Brain pericyte (primary cell): ENCODE measurements around the gene C19orf12.
A peak's percentile ranks its signal among the peaks of the same experiment; 100 is the strongest.

Source experiments
- DNase-seq: peaks from one replicate; pipeline ENCODE4 v3.0.0-alpha.2; 2012; ENCODE audit warnings: low read depth, low spot score

C19orf12 gene

GRCh38 chr19:29697523-29698261 lies 17.4 kb downstream of the C19orf12 start:
- no peak for DNase-seq

GRCh38 chr19:29696565-29696846 lies 18.6 kb downstream of the C19orf12 start:
- no peak for DNase-seq

- no peak for DNase-seq
Observed at GRCh38 chr19:29695765-29696564, 19.1 kb downstream of the C19orf12 start.

DNA sequence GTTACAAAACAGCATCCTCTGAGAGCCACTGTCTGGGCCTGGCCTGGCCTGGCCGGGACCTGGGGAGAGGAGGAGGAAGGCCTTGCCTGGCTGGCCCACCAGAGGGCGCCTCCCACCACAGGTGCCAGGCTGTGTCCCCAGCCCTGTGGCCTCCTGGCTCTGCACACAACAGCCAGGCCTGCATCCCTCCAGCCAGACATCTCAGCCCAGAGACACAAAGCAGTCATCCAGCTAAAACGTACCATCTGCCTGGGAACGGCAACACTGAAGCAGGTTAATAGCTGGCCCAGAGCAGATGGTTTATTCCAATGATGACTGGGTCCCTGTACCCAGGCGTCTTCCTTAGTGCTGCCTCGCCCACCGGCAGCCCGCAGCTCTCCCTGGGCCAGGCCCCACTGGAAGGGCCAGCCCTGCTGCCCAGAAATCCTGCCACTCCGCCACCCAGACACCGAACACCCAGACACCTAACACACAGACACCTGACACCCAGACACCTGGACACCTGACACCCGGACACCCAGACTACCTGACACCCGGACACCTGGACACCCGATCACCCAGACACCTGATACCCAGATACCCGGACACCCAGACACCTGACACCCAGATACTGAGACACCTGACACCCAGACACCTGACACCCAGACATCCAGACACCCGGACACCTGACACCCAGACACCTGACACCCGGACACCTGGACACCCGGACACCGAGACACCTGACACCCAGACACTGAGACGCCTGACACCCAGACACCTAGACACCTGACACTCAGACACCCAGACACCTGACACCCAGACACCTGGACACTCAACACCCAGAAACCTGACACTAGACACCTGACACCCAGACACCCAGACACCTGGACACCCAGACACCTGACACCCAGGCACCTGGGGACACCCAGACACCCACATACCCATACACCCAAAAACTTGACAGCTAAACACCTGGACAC lies 20.1 kb downstream of the C19orf12 start:
- DNase-seq, result no peak

GRCh38 chr19:29694161-29694560 lies 20.9 kb downstream of the C19orf12 start:
- DNase-seq, result no peak

DNA sequence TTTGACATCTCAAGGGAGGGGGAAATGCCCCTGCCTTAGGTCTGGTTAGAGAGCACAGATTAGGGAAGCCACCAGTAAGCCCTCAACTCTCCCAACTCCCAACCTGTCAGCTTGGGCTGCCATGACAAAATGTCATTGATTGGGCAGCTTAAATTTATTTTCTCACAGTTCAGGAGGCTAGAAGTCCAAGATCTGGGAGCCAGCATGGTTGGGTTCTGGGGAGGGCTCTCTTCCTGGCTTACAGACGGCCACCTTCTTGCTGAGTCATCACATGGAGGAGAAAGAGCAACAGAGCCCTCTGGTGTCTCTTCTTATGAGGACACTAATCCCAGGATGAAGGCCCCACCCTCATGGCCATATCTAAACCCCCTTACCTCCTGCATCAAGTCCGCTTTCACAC lies 24.2 kb downstream of the C19orf12 start:
- DNase-seq, result no peak

- no peak for DNase-seq
Observed at GRCh38 chr19:29687897-29688728, 26.9 kb downstream of the C19orf12 start.

GRCh38 chr19:29687244-29687896 lies 27.7 kb downstream of the C19orf12 start:
- DNase-seq, result peak; percentile 54

DNA sequence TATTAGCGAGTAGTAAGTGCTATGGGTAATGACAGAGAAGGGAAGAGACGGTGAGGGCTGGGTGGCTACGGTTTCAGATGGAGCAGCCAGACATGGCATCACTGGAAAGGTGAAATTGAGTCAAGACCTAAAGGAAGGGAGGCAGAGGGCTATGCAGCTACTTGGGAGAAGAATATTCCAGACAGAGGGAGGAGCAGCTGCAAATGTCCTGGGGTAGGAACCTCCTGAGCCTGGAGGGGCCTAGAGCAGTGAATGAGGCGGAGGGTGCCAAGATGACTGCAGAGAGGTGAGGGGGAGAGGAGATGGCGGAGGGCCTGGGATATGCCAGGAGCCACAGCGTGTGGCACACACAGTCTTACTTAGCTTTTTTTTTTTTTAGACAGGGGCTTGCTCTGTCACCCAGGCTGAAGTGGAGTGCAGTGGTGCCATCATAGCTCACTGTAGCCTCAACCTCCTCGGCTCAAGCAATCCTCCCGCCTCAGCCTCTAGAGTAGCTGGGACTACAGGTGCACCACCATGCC lies 28.7 kb downstream of the C19orf12 start:
- no peak for DNase-seq

- DNase-seq, result no peak
Observed at GRCh38 chr19:29685326-29685725, 29.7 kb downstream of the C19orf12 start.

DNA sequence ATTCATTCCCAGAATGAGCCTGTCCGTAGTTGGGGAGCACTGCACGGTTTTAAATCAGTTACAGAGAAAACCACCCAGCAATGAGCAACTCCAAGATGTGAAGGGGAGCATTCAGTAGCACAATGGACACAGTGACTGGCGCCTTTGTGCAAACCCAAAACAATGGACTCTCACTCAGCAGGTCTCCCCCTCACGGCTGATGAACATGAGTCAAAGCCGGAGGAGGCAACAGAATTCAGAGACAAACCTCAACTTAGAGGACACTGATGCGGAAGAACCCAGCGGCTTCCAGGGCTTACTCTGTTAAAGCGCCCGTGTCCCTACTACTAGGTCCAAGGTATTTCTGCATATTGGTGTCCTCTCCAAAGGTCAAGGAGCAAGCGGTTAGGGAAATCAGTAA lies 32.1 kb downstream of the C19orf12 start:
- DNase-seq, result no peak

DNA sequence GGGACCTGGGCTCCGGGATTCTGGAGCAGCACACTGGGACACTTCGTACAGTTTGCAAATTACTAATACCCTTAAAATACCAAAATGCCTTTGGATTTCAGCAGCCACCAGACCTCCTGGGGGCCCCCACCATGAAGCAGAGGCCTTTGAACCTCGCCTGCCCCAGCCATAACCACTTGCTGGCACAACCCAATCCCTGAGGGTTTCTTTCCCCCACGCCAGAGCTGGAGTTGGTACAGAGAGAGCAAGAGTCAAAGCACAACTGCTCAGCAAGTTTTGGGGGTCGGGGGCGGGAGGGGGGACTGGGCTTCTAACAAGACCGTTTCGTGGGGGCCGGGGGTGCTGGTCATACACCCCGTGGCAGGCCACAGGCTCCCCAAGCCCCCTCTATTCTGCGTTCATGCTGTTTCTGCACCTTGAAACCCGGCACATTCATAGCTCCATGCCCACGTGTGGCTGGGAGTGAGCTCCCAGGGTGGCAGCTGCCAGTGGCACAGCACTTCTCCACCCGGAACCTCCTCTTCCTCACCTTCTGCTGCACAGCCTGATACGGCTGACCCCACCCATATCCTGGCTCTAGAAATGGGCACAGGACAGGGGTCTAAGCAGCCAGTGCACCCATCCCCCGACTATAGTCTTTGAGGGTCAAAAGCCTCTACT lies 32.7 kb downstream of the C19orf12 start:
- no peak for DNase-seq

DNA sequence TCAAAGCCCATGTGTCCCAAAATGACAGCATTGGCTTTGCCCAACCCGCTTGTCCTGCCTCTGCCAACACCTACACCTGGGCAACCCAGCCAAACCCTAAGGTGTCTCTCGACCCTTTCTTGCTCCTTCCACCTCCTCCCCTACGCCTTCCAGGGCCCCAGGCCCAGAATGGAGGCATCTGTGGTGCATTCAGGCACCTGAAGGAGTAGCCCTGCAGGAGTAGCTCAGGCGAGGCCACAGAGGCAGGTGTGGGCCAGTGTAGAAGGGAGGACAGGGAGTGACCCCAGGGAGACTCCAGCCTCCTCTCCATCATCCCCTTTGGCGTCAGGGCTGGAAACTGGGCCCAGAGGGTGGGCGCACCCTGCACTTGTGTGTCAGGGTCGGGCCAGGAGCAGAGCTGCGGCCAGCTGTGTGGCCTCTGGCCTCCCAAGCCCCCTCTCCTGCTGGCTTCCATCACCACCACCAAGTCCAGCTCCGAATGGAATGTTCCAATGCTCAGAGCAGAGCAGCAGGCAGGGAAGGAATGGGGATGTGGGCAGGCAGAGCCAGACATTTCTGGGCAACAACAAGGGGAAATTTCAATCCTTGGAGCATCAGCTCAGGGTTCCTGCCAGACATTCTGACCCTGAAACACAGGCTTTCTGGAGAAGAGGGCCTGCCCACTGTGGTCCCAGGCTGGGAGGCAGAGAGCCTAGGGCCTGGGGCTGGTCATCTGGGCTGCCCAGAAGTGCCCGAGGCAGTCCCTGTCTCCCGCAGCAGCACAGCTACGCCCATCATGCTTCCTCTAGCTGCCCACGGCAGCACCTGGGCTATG lies 33.4 kb downstream of the C19orf12 start:
- no peak for DNase-seq

DNA sequence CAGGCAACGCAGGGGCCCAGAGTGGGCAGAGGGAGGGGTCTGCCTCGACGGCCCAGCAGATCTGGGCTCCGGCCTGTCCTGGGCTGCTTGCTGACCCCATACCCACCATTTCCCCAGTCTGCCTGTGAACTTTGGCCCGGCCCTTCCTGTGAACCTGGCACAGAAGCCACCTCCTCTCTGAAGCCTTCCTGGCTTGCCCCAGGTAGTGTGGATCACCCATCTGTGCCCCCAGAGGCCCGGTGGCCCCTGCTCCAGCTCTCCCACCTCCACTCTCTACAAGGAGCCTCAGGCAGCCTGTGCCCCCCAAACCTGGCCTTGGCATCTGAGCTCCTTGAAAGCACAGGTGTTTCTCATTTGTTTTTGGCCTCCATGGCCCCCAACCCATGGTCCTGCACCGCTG lies 34.1 kb downstream of the C19orf12 start:
- no peak for DNase-seq

- no peak for DNase-seq
Observed at GRCh38 chr19:29680447-29680846, 34.6 kb downstream of the C19orf12 start.

- DNase-seq, result no peak
Observed at GRCh38 chr19:29679598-29680210, 35.4 kb downstream of the C19orf12 start.

DNA sequence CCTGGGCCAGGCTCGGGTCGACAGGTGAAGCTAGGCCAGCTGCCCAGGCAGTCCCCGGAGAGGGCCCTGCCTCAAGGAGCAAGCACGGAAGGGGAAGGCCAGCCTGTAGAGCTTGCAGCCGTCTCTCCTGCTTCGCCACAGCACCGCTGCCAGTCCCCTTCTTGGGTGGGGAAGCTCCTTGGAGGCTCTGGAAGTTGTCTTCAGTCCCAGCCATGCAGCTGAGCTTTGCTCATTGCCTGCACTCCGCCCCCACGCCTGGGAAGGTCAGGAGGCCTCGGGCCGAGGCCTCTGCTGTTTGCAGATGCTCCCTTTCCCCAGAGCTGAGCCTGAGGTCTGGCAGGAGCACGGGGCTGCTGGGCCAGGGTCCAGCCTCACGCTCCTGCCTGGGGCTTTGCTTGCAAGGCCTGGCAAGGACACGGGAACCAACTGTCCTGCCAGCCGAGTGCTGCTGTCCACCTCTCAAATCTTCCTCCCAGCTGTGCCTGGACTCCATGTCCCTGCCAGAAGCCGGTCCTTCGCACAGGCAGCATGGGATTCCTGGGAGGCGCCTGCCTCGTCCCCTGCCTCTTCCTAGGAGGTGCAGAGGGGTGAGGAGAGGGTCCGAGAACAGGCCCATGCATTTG lies 36.5 kb downstream of the C19orf12 start:
- DNase-seq, result no peak
